WERI-Rb-1 (cell line): ENCODE measurements around the gene FRMD4A.

Source experiments
- DNase-seq: peaks from one replicate; pipeline ENCODE4 v3.0.0-alpha.2; 2020
- H3K27ac ChIP-seq: fragments of 250-450 bp; sonication (Bioruptor Pico); 2 replicates; pipeline ENCODE4 v1.5.1; 2020; ENCODE audit warnings: mild to moderate bottlenecking, moderate library complexity
- H3K27me3 ChIP-seq: fragments of 250-450 bp; sonication (Bioruptor Pico); 2 replicates; pipeline ENCODE4 v1.5.1; 2021; ENCODE audit warnings: mild to moderate bottlenecking, low read depth, moderate library complexity; ENCODE audit not compliant: insufficient read depth, severe bottlenecking
- H3K36me3 ChIP-seq: fragments of 250-450 bp; sonication (Bioruptor Pico); 2 replicates; pipeline ENCODE4 v1.5.1; 2020; ENCODE audit warnings: mild to moderate bottlenecking, moderate library complexity
- H3K4me3 ChIP-seq: 2 replicates; pipeline ENCODE4 v1.5.1; 2011; ENCODE audit warnings: low read depth, mild to moderate bottlenecking, control low read depth, low read length
- H3K9me3 ChIP-seq: fragments of 250-450 bp; sonication (Bioruptor Pico); 2 replicates; pipeline ENCODE4 v1.5.1; 2021; ENCODE audit warnings: mild to moderate bottlenecking, moderate library complexity; ENCODE audit not compliant: severe bottlenecking
- CTCF ChIP-seq: IDR thresholded peaks from 2 replicates; pipeline ENCODE4 v1.5.1; 2011; ENCODE audit warnings: low read depth, mild to moderate bottlenecking, control low read depth, inconsistent platforms, low read length

Gene FRMD4A

GRCh38 chr10:13911821-13912520 lies 418.8 kb downstream of the FRMD4A start:
- H3K27ac ChIP-seq, result no peak overlapping the region
- TF ChIP-seq CTCF, result no peak
- no peaks in the 10 kb centered on the region for H3K9me3 ChIP-seq

GRCh38 chr10:13909516-13910258 lies 421.0 kb downstream of the FRMD4A start:
- no peak for TF ChIP-seq CTCF

More at GRCh38 chr10:13911821-13912520, 418.8 kb downstream of the FRMD4A start:
- Histone ChIP-seq H3K4me3 (no peak overlapping the region), H3K27me3 (no peaks in the 10 kb centered on the region), H3K36me3 (no peaks in the 10 kb centered on the region)
- DNase-seq, result no peak

GRCh38 chr10:13908475-13908874 lies 422.2 kb downstream of the FRMD4A start:
- Histone ChIP-seq H3K27me3 (no peaks in the 10 kb centered on the region), H3K4me3 (no peak overlapping the region), H3K9me3 (no peaks in the 10 kb centered on the region), H3K27ac (no peak overlapping the region), H3K36me3 (no peaks in the 10 kb centered on the region)
- TF ChIP-seq CTCF, result no peak
- DNase-seq, result no peak

More at GRCh38 chr10:13909516-13910258, 421.0 kb downstream of the FRMD4A start:
- H3K4me3 ChIP-seq, result no peak overlapping the region
- no peaks in the 10 kb centered on the region for H3K27me3 ChIP-seq
- no peak overlapping the region for H3K27ac ChIP-seq
- no peak for DNase-seq
- no peaks in the 10 kb centered on the region for H3K36me3 ChIP-seq
- H3K9me3 ChIP-seq, result no peaks in the 10 kb centered on the region

- Histone ChIP-seq H3K36me3 (no peaks in the 10 kb centered on the region), H3K27ac (no peak overlapping the region), H3K9me3 (no peaks in the 10 kb centered on the region), H3K27me3 (no peaks in the 10 kb centered on the region), H3K4me3 (no peak overlapping the region)
- no peak for DNase-seq
- TF ChIP-seq CTCF, result no peak
Observed at GRCh38 chr10:13907570-13907969, 423.2 kb downstream of the FRMD4A start.

GRCh38 chr10:13905281-13905680 lies 425.4 kb downstream of the FRMD4A start:
- no peaks in the 10 kb centered on the region for H3K36me3 ChIP-seq
- no peak overlapping the region for H3K27ac ChIP-seq
- no peaks in the 10 kb centered on the region for H3K27me3 ChIP-seq
- no peak for DNase-seq
- TF ChIP-seq CTCF, result no peak
- H3K4me3 ChIP-seq, result no peak overlapping the region
- no peaks in the 10 kb centered on the region for H3K9me3 ChIP-seq
